Suprapubic skin (tissue), 4 donors: Measurements from ENCODE around the gene NTN1.

Experiments
- EP300 ChIP-seq: sonication (generic); formaldehyde crosslinking; IDR thresholded peaks from one replicate; pipeline ENCODE4 v1.6.1; 2017; ENCODE audit warnings: antibody characterized with exemption
- POLR2A ChIP-seq, 2 donors: fragments of 450-650 bp; IDR thresholded peaks; one replicate each; pipeline ENCODE4 v1.6.1; 2017; ENCODE audit warnings: antibody characterized with exemption in 2 of 2, mild to moderate bottlenecking in 2 of 2, moderate library complexity in 2 of 2
- POLR2AphosphoS5 ChIP-seq, 3 donors: sonication (generic); formaldehyde crosslinking; IDR thresholded peaks; one replicate each; pipeline ENCODE4 v1.6.1; 2017; ENCODE audit warnings: antibody characterized with exemption in 3 of 3
- TF ChIP-seq, protein P1 (sequence below), 2 donors: fragments of 200-600 bp in 1 of 2; fragments of 450-650 bp in 1 of 2; sonication (generic) in 1 of 2; IDR thresholded peaks; one replicate each; pipeline ENCODE4 v1.5.1; 2016 to 2019; ENCODE audit warnings: antibody characterized with exemption in 2 of 2, mild to moderate bottlenecking in 1 of 2, moderate library complexity in 1 of 2

- no peak for TF ChIP-seq POLR2AphosphoS5 (IDR thresholded peaks at IDR 0.05)
- TF ChIP-seq, protein P1, sequence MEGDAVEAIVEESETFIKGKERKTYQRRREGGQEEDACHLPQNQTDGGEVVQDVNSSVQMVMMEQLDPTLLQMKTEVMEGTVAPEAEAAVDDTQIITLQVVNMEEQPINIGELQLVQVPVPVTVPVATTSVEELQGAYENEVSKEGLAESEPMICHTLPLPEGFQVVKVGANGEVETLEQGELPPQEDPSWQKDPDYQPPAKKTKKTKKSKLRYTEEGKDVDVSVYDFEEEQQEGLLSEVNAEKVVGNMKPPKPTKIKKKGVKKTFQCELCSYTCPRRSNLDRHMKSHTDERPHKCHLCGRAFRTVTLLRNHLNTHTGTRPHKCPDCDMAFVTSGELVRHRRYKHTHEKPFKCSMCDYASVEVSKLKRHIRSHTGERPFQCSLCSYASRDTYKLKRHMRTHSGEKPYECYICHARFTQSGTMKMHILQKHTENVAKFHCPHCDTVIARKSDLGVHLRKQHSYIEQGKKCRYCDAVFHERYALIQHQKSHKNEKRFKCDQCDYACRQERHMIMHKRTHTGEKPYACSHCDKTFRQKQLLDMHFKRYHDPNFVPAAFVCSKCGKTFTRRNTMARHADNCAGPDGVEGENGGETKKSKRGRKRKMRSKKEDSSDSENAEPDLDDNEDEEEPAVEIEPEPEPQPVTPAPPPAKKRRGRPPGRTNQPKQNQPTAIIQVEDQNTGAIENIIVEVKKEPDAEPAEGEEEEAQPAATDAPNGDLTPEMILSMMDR (IDR thresholded peaks at IDR 0.05): no peak
- no peak for TF ChIP-seq POLR2A (IDR thresholded peaks at IDR 0.05)
- no peak for TF ChIP-seq EP300
Measured at GRCh38 chr17:9183306-9183705, 162.0 kb downstream of the NTN1 start.
